OCI-LY1 (cell line): ENCODE measurements around the gene FARS2.

Experiments
- H2AFZ ChIP-seq: fragments of 200-600 bp; sonication (generic), shearing (Covaris generic); 2 replicates; pipeline ENCODE4 v1.6.0; 2014; ENCODE audit warnings: antibody characterized with exemption, mild to moderate bottlenecking, low read length
- H3F3A ChIP-seq: fragments of 200-600 bp; sonication (generic), shearing (Covaris generic); 2 replicates; pipeline ENCODE4 v1.6.0; 2014; ENCODE audit warnings: mild to moderate bottlenecking, antibody characterized with exemption, low read length, moderate library complexity; ENCODE audit not compliant: insufficient read depth
- H3K27ac ChIP-seq: fragments of 200-600 bp; sonication (generic); 2 replicates; pipeline ENCODE4 v1.5.1; 2014; ENCODE audit warnings: low read length, mixed run types, mild to moderate bottlenecking, low read depth; ENCODE audit not compliant: poor library complexity, severe bottlenecking
- H3K27me3 ChIP-seq: fragments of 200-600 bp; sonication (generic); 2 replicates; pipeline ENCODE4 v1.6.0; 2014; ENCODE audit warnings: antibody characterized with exemption, mild to moderate bottlenecking, low read length, moderate library complexity; ENCODE audit not compliant: insufficient read depth
- H3K36me3 ChIP-seq: fragments of 200-600 bp; sonication (generic); 2 replicates; pipeline ENCODE4 v1.6.1; 2014; ENCODE audit warnings: mild to moderate bottlenecking, antibody characterized with exemption, low read length, moderate library complexity, mixed read lengths; ENCODE audit not compliant: insufficient read depth
- H3K4me1 ChIP-seq: fragments of 200-600 bp; sonication (generic); 2 replicates; pipeline ENCODE4 v1.5.1; 2014; ENCODE audit warnings: mild to moderate bottlenecking, low read length, moderate library complexity; ENCODE audit not compliant: insufficient read depth, severe bottlenecking
- H3K4me2 ChIP-seq: fragments of 200-600 bp; sonication (generic), shearing (Covaris generic); 2 replicates; pipeline ENCODE4 v1.6.1; 2014; ENCODE audit warnings: low read length
- H3K4me3 ChIP-seq: fragments of 200-600 bp; sonication (generic); 2 replicates; pipeline ENCODE4 v1.5.1; 2014; ENCODE audit warnings: low read length, low read depth, mild to moderate bottlenecking, mixed read lengths; ENCODE audit not compliant: poor library complexity, severe bottlenecking
- H3K79me2 ChIP-seq: fragments of 200-600 bp; shearing (Covaris generic); 2 replicates; pipeline ENCODE4 v1.6.1; 2016; ENCODE audit warnings: mixed run types, low read length, mixed read lengths; ENCODE audit not compliant: insufficient read depth
- H3K9ac ChIP-seq: fragments of 200-600 bp; sonication (generic), shearing (Covaris generic); 2 replicates; pipeline ENCODE4 v1.6.1; 2014; ENCODE audit warnings: mild to moderate bottlenecking, low read length, mixed read lengths
- H3K9me2 ChIP-seq: fragments of 200-600 bp; sonication (generic), shearing (Covaris generic); 2 replicates; pipeline ENCODE4 v1.6.1; 2014; ENCODE audit warnings: low read depth, mild to moderate bottlenecking, low read length, mixed read lengths
- H3K9me3 ChIP-seq: fragments of 200-600 bp; shearing (Covaris generic); 2 replicates; pipeline ENCODE4 v1.6.1; 2014; ENCODE audit warnings: low read length, mixed read lengths
- H4K20me1 ChIP-seq: fragments of 200-600 bp; sonication (generic), shearing (Covaris generic); 2 replicates; pipeline ENCODE4 v1.6.0; 2016; ENCODE audit warnings: mild to moderate bottlenecking, low read length; ENCODE audit not compliant: insufficient read depth
- CTCF ChIP-seq: fragments of 200-600 bp; sonication (generic), shearing (Covaris generic); IDR thresholded peaks from 2 replicates; pipeline ENCODE4 v1.5.1; 2017; ENCODE audit warnings: mild to moderate bottlenecking, antibody characterized with exemption, low read length, moderate library complexity, mixed read lengths
- EZH2 ChIP-seq: fragments of 200-600 bp; sonication (generic), shearing (Covaris generic); IDR thresholded peaks from 2 replicates; pipeline ENCODE4 v1.8.0; 2017; ENCODE audit warnings: borderline replicate concordance, mixed run types, mild to moderate bottlenecking, antibody characterized with exemption, low read length, moderate library complexity, mixed read lengths

FARS2 gene

GRCh38 chr6:5292154-5292553 is 30.8 kb downstream of the FARS2 start:
- no peak for TF ChIP-seq CTCF
- no peak for TF ChIP-seq EZH2
- H3K4me1 ChIP-seq = peaks cover 10% of the 10 kb centered on the region

GRCh38 chr6:5293692-5294091 is 32.4 kb downstream of the FARS2 start:
- H3K4me3 ChIP-seq = no peak overlapping the region
- H3K79me2 ChIP-seq = no peaks in the 10 kb centered on the region; the same call in 1 of the 2 replicates
- H3K4me2 ChIP-seq = no peak overlapping the region
- H3K27ac ChIP-seq = no peak overlapping the region
- H4K20me1 ChIP-seq = 0 out of 2 replicates have a peak, but pooled peaks cover 3% of the 10 kb centered on the region
- no peak overlapping the region for H2AFZ ChIP-seq
- no peaks in the 10 kb centered on the region for H3K36me3 ChIP-seq
- H3K9ac ChIP-seq = no peak overlapping the region
- H3K4me1 ChIP-seq = peaks cover 15% of the 10 kb centered on the region
- H3K27me3 ChIP-seq = no peaks in the 10 kb centered on the region
- no peaks in the 10 kb centered on the region for H3K9me2 ChIP-seq
- TF ChIP-seq EZH2 = no peak
- TF ChIP-seq CTCF = no peak
- no peaks in the 10 kb centered on the region for H3K9me3 ChIP-seq
- H3F3A ChIP-seq = 0 out of 2 replicates have a peak, but pooled peaks cover 3% of the 10 kb centered on the region

More at GRCh38 chr6:5292154-5292553, 30.8 kb downstream of the FARS2 start:
- H3K79me2 ChIP-seq = no peaks in the 10 kb centered on the region; the same call in 1 of the 2 replicates
- H3K9me2 ChIP-seq = no peaks in the 10 kb centered on the region
- no peaks in the 10 kb centered on the region for H3F3A ChIP-seq
- H3K27me3 ChIP-seq = no peaks in the 10 kb centered on the region
- H2AFZ ChIP-seq = no peak overlapping the region
- H3K4me3 ChIP-seq = no peak overlapping the region
- H4K20me1 ChIP-seq = no peaks in the 10 kb centered on the region
- H3K27ac ChIP-seq = no peak overlapping the region
- no peak overlapping the region for H3K9ac ChIP-seq
- no peak overlapping the region for H3K4me2 ChIP-seq
- H3K36me3 ChIP-seq = no peaks in the 10 kb centered on the region
- H3K9me3 ChIP-seq = no peaks in the 10 kb centered on the region

- Histone ChIP-seq H3K27ac (no peak overlapping the region), H3K4me1 (peaks cover 15% of the 10 kb centered on the region), H2AFZ (no peak overlapping the region), H3K4me2 (no peak overlapping the region), H3K4me3 (no peak overlapping the region), H4K20me1 (0 out of 2 replicates have a peak, but pooled peaks cover 3% of the 10 kb centered on the region), H3K79me2 (no peaks in the 10 kb centered on the region; the same call in 1 of the 2 replicates), H3K27me3 (no peaks in the 10 kb centered on the region), H3K9ac (no peak overlapping the region), H3K36me3 (no peaks in the 10 kb centered on the region), H3K9me2 (no peaks in the 10 kb centered on the region), H3K9me3 (no peaks in the 10 kb centered on the region), H3F3A (0 out of 2 replicates have a peak, but pooled peaks cover 3% of the 10 kb centered on the region)
- TF ChIP-seq CTCF = no peak
- TF ChIP-seq EZH2 = no peak
Measured at GRCh38 chr6:5294392-5295211, 33.3 kb downstream of the FARS2 start.
